G401 (cell line): ENCODE data around the gene OR10A4. TPM values are rescaled to one million over a fixed set of nuclear protein-coding genes. Genes with fewer than 3 reads are reported as not detected.
"Not testable (repeated sequence)": the region's sequence is repeated elsewhere in the genome, so short reads cannot be mapped to it uniquely, and the experiment has no call there.

ENCODE experiments used
- DNase-seq: peaks from one replicate; pipeline ENCODE4 v3.0.0-alpha.2; 2015; ENCODE audit warnings: low spot score
- in situ Hi-C: cut with HindIII; loops from 2 replicates; pipeline ENCODE4 v1.10.0; 2016; ENCODE audit warnings: low sequenced_read_pairs, mixed read lengths
- total RNA-seq: library from RNA; depleted of rRNA; stranded (reverse); fragments of >200 nt; shearing (Covaris generic); gene quantifications from 2 replicates; pipeline ENCODE4 v1.2.3, GENCODE V29; 2014; rRNA removed

OR10A4 gene
- not detected in 2 replicates for total RNA-seq

- DNase-seq: no peak
- in situ Hi-C loops: no loop called here
Observed at GRCh38 chr11:6876325-6876724, at the start of gene OR10A4. Gene OR10A4 (plus strand): TSS chr11:6876625. CDS start chr11:6876648, 23 bp downstream.

GRCh38 chr11:6828103-6828502 lies 48.3 kb upstream of the OR10A4 start:
- in situ Hi-C loops: no loop called here
- DNase-seq: no peak

- no peak for DNase-seq
- in situ Hi-C loops: no loop called here
Observed at GRCh38 chr11:6833356-6833755, 43.1 kb upstream of the OR10A4 start.

GRCh38 chr11:6834021-6834420 lies 42.4 kb upstream of the OR10A4 start:
- no peak for DNase-seq
- in situ Hi-C loops: no loop called here

- no peak for DNase-seq
- in situ Hi-C loops: no loop called here
Observed at GRCh38 chr11:6841694-6842093, 34.7 kb upstream of the OR10A4 start.

- in situ Hi-C loops: no loop called here
Observed at GRCh38 chr11:6843670-6844069, 32.8 kb upstream of the OR10A4 start.

GRCh38 chr11:6844356-6844755 lies 32.1 kb upstream of the OR10A4 start:
- no peak for DNase-seq
- in situ Hi-C loops: no loop called here

More at GRCh38 chr11:6843670-6844069, 32.8 kb upstream of the OR10A4 start:
- no peak for DNase-seq

- no peak for DNase-seq
- in situ Hi-C loops: no loop called here
Observed at GRCh38 chr11:6845383-6845782, 31.0 kb upstream of the OR10A4 start, which contains the start of gene OR10A5. Gene OR10A5 (plus strand): TSS chr11:6845683. CDS start chr11:6845683, 0 bp downstream.

GRCh38 chr11:6850526-6850925 lies 25.9 kb upstream of the OR10A4 start:
- no peak for DNase-seq
- in situ Hi-C loops: no loop called here

GRCh38 chr11:6854801-6855200 lies 21.6 kb upstream of the OR10A4 start:
- DNase-seq, in situ Hi-C loops: not testable (repeated sequence)

GRCh38 chr11:6855971-6856541 lies 20.4 kb upstream of the OR10A4 start:
- in situ Hi-C loops: no loop called here
- peak; percentile 3 for DNase-seq

GRCh38 chr11:6856871-6857270 lies 19.6 kb upstream of the OR10A4 start:
- in situ Hi-C loops: no loop called here
- DNase-seq: no peak

- in situ Hi-C loops: no loop called here
- DNase-seq: peak; percentile 81
Observed at GRCh38 chr11:6862961-6863360, 13.5 kb upstream of the OR10A4 start, which contains the start of gene OR10A2. Gene OR10A2 (plus strand): TSS chr11:6863057. CDS start chr11:6869755, 6,698 bp downstream.

GRCh38 chr11:6864438-6864837 lies 12.0 kb upstream of the OR10A4 start:
- DNase-seq: no peak
- in situ Hi-C loops: no loop called here

- in situ Hi-C loops: no loop called here
Observed at GRCh38 chr11:6871278-6871677, 5.1 kb upstream of the OR10A4 start.

GRCh38 chr11:6875761-6876160 lies 664 bp upstream of the OR10A4 start:
- in situ Hi-C loops: no loop called here
- no peak for DNase-seq

More at GRCh38 chr11:6871278-6871677, 5.1 kb upstream of the OR10A4 start:
- DNase-seq: no peak

- in situ Hi-C loops: no loop called here
- no peak for DNase-seq
Observed at GRCh38 chr11:6876914-6877313, 489 bp downstream of the OR10A4 start.

GRCh38 chr11:6882751-6883150 lies 6.3 kb downstream of the OR10A4 start:
- in situ Hi-C loops: no loop called here
- DNase-seq: no peak

GRCh38 chr11:6887711-6888110 lies 11.3 kb downstream of the OR10A4 start:
- in situ Hi-C loops, DNase-seq: not testable (repeated sequence)

GRCh38 chr11:6888830-6889229 lies 12.4 kb downstream of the OR10A4 start:
- no peak for DNase-seq
- in situ Hi-C loops: no loop called here

GRCh38 chr11:6889835-6890234 lies 13.4 kb downstream of the OR10A4 start:
- in situ Hi-C loops: no loop called here
- no peak for DNase-seq
